ENCODE data around the gene LRRN3. TPM values are rescaled to one million over a fixed set of nuclear protein-coding genes. Genes with fewer than 3 reads are reported as not detected.
A peak's percentile ranks its signal among the peaks of the same experiment; 100 is the strongest.
"Not testable (repeated sequence)": the region's sequence is repeated elsewhere in the genome, so short reads cannot be mapped to it uniquely, and the experiment has no call there.

Gene LRRN3
- total RNA-seq, 3 donors from 2014 or later: 35.7 to 54.0 (median 39.2) TPM

DNA sequence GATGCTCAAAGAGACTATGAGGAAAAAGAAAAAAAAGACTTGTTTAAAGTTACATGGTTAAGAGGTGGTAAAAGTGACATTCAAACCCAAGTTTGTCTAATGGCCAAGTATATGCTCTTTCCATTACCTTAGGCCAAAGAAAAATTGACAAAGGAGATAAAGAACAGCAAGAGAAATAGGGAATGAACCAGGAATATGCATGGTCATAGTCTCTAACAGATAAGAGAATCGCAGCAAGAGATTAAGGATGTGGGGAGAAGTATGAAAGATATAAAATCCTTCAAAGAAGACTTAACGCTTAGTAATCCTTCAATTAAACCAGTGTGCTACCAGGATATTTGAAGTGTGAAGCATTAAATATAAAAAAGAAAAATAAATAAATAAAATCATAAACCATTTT lies 23.2 kb upstream of the LRRN3 start:
- H3K4me1 Mint-ChIP-seq (ENCODE audit: low read depth): peaks cover 8% of the 10 kb centered on the region
- ATAC-seq: no peak
- DNase-seq: no peak
- peaks cover 8% of the 10 kb centered on the region for H3K9me3 Mint-ChIP-seq
- no peaks in the 10 kb centered on the region for H3K27me3 Mint-ChIP-seq (ENCODE audit: low read depth)
- H3K36me3 Mint-ChIP-seq (ENCODE audit: insufficient read depth): peaks cover 3% of the 10 kb centered on the region
- H3K4me3 Mint-ChIP-seq: no peak overlapping the region

DNA sequence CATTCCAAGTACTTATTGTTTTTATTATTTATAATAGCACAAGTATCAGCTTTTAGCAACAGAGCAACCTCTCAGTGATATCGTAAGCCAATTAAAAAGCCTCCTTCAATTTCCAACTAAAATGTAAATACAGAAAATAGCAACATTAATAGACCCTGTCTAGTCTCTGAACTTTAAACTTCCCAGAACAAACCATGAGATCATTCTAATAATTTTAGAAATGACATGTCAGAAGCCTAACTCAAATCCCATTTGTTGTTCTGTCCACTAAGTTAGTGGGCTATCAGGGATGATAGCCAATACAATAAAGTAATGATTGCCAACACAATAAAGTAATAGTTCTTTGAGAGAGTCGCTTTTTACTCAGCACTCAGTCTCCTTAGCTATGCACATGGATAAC lies 22.3 kb upstream of the LRRN3 start:
- peaks cover 4% of the 10 kb centered on the region for H3K9me3 Mint-ChIP-seq

DNA sequence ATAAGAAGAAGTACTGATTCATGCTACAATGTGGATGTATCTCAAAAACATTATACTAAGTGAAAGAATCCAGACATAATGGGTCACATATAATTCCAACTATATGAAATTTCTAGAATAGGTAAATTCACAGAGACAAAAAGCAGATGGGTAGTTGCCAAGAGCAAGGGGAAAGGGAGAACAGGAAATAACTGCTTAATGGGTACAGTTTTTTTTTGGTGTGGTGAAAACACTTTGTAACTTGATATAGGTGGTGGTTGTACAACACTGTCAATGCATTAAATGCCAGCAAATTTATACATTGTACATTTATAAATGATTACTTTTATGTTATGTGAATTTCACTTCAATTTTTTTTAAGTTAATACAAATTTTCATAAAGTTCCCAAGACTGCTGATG lies 19.4 kb upstream of the LRRN3 start:
- no peak for ATAC-seq

More for the DNA sequence above, 22.3 kb upstream of the LRRN3 start:
- Mint-ChIP-seq H3K36me3 (ENCODE audit: insufficient read depth) (peaks cover under 1% of the 10 kb centered on the region), H3K4me1 (ENCODE audit: low read depth) (peaks cover 15% of the 10 kb centered on the region), H3K4me3 (no peak overlapping the region), H3K27me3 (ENCODE audit: low read depth) (no peaks in the 10 kb centered on the region)
- DNase-seq (no peak), ATAC-seq (no peak)

DNA sequence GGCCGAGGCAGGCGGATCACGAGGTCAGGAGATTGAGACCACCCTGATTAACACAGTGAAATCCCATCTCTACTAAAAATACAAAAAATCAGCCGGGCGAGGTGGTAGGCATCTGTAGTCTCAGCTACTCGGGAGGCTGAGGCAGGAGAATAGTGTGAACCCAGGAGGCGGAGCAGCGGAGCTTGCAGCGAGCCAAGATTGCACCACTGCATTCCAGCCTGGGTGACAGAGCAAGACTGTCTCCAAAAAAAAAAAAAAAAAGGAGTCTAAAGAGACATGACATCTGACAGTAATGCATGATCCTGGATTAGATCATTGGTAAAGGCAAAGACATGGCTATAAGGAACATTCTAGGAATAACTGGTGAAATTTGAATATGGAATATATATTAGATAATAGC lies 18.3 kb upstream of the LRRN3 start:
- ATAC-seq; H3K36me3 Mint-ChIP-seq (ENCODE audit: insufficient read depth); H3K27me3 Mint-ChIP-seq (ENCODE audit: low read depth); H3K4me3 Mint-ChIP-seq; DNase-seq; H3K9me3 Mint-ChIP-seq: not testable (repeated sequence)
- peaks cover 50% of the 10 kb centered on the region for H3K4me1 Mint-ChIP-seq (ENCODE audit: low read depth)

More for the DNA sequence above, 19.4 kb upstream of the LRRN3 start:
- no peaks in the 10 kb centered on the region for H3K27me3 Mint-ChIP-seq (ENCODE audit: low read depth)
- H3K36me3 Mint-ChIP-seq (ENCODE audit: insufficient read depth): peaks cover 2% of the 10 kb centered on the region
- no peak for DNase-seq
- no peaks in the 10 kb centered on the region for H3K9me3 Mint-ChIP-seq
- no peak overlapping the region for H3K4me3 Mint-ChIP-seq
- peaks cover 40% of the 10 kb centered on the region for H3K4me1 Mint-ChIP-seq (ENCODE audit: low read depth)

DNA sequence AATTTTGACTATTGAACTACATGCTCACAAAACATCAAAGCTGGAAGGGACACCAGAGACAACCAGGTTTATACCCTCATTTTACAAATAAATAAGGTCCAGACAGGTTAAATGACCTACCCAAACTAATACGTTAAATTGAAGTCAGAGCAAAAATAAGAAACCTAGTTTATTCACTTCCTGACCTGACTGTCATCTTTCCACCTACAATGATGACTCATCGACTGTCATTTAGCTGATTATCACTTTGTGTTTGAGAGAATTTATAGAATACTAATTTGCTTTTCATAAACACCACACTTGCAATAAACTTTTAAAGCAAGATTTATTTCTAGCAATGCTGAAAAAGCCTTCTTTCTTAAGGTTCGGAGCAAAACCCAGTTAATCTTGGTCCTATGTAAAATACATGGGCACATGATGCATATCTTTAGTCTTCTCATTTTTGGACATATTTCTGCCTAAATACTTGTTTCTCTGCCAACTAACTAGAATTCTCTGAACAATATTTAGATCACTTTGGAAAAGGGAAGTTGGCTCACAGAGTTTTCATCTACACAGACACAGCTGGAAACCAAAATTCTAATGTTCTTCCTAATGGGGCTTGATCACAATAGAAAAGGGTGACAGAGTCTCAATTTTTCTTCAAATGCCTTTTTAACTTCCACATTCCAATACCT lies 16.7 kb upstream of the LRRN3 start:
- H3K27me3 Mint-ChIP-seq (ENCODE audit: low read depth): no peaks in the 10 kb centered on the region

DNA sequence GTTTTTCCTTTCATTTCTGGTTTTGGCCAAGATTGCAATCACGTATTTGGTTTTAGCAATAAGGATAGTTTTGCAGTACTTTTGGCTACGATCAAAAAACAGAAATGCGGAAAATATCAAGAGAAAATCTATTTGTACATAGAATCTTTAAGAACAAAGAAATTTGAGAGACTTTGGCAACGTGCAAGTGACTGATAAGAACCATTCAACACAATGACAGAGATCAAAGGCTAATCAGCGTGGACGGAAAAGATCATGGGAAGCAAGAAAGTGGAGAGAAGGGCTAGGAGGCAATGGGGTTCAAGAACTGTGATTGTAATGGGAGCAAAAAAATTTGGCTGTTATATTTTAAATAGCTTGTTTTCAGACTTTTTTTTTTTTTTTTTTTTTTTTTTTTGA lies 16.2 kb upstream of the LRRN3 start:
- no peak for DNase-seq
- Mint-ChIP-seq H3K36me3 (ENCODE audit: insufficient read depth) (peaks cover 2% of the 10 kb centered on the region), H3K4me3 (no peak overlapping the region), H3K4me1 (ENCODE audit: low read depth) (peaks cover 48% of the 10 kb centered on the region), H3K9me3 (no peaks in the 10 kb centered on the region), H3K27me3 (ENCODE audit: low read depth) (no peaks in the 10 kb centered on the region)
- no peak for ATAC-seq

More for the DNA sequence above, 16.7 kb upstream of the LRRN3 start:
- peak; percentile 55 to 60 for ATAC-seq
- Mint-ChIP-seq H3K4me3 (peak overlapping the region; percentile 37), H3K9me3 (no peaks in the 10 kb centered on the region), H3K4me1 (ENCODE audit: low read depth) (peaks cover 48% of the 10 kb centered on the region), H3K36me3 (ENCODE audit: insufficient read depth) (peaks cover 2% of the 10 kb centered on the region)
- DNase-seq: no peak

DNA sequence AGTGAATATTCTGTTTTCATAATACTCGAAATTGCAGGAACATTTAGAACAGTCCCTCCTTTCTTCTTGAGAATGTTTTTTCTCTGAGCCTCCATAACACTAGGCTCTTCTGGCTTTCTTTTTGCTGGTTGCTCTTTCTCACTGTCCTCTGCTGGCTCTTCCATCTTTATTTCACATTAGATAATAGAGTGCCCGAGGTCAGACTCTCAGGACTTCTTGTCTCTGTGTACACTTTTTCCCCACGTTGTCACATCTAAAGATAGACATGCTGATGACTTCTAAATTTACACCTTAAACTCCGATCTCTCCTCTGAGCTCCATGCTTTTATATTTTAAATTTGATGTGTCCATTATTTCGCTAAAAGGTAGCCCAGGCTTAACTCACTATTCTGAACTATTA lies 15.4 kb upstream of the LRRN3 start:
- Mint-ChIP-seq H3K4me3 (no peak overlapping the region), H3K4me1 (ENCODE audit: low read depth) (peaks cover 52% of the 10 kb centered on the region), H3K9me3 (no peaks in the 10 kb centered on the region), H3K36me3 (ENCODE audit: insufficient read depth) (peaks cover 2% of the 10 kb centered on the region), H3K27me3 (ENCODE audit: low read depth) (no peaks in the 10 kb centered on the region)
- ATAC-seq (no peak), DNase-seq (no peak)

DNA sequence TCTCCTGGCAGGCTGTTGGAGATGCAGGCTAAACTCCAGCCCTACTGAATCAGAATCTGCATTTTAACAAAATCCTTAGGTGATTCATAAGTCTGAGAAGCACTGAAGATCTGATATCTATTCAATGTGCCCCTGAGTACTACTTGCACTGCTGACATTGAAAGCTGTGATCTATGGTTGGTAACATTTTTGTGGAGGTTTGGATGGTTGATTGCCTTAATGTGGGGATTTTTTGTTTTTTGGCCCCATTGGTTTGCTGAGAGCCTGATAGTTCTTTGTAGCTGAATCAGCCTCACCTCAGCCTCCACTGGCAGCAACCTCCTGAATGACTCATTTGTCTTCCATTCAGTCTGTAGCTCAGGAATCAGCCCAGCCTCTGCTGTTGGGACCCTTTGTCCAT lies 14.7 kb upstream of the LRRN3 start:
- peak; percentile 76 to 79 for ATAC-seq
- DNase-seq: peak; percentile 22
- peaks cover 2% of the 10 kb centered on the region for H3K36me3 Mint-ChIP-seq (ENCODE audit: insufficient read depth)
- no peaks in the 10 kb centered on the region for H3K9me3 Mint-ChIP-seq
- H3K4me1 Mint-ChIP-seq (ENCODE audit: low read depth): peaks cover 58% of the 10 kb centered on the region
- no peak overlapping the region for H3K4me3 Mint-ChIP-seq
- no peaks in the 10 kb centered on the region for H3K27me3 Mint-ChIP-seq (ENCODE audit: low read depth)

DNA sequence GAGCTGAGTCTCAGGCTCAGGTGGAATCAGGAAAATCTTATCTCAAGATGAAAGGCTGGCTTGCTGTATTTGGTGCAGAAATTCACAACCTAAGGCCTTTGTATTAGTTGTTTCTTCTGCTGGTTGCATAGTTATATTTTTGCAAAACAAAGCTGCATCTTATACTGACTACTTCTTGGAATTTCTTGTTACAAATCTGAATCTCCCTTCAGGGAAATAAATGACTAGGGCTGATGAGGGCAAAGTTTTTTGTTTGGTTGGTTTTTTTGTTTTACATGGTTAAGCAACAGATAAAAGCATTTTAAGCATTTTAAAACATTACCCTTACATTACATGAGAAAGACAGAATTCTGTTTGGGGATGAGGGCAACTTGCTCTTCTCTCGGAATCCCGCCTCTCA lies 13.9 kb upstream of the LRRN3 start:
- ATAC-seq (no peak), DNase-seq (no peak)
- Mint-ChIP-seq H3K9me3 (no peaks in the 10 kb centered on the region), H3K27me3 (ENCODE audit: low read depth) (no peaks in the 10 kb centered on the region), H3K4me3 (no peak overlapping the region), H3K36me3 (ENCODE audit: insufficient read depth) (peaks cover 2% of the 10 kb centered on the region), H3K4me1 (ENCODE audit: low read depth) (peaks cover 60% of the 10 kb centered on the region)

DNA sequence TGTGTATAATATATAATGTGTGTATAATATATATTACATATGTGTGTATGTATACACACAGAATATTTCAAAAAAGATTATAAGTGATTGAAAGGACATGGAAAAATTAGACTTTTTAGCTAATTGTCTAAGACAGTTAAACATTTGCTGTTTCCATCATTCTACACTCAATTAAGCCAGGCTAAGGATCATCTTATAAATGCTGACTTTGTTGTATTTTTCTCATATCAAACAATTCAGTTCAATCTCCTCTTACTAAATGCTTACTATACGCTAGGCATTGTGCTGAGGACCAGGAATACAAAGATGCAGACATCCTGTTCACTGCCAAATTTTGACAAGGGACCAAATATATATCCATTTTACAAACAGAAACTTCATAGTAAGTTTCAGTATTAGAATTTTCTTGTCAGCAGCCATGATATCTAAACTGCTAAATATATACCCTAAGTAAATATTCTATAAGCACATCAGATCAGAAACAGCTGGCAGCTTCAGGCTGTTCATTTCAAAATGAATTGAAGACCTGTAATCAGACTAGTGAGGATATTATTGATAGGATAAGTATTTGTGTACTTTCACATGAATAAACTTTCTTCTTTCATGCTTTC lies 10.3 kb upstream of the LRRN3 start:
- Mint-ChIP-seq H3K4me1 (ENCODE audit: low read depth) (peaks cover 72% of the 10 kb centered on the region), H3K27me3 (ENCODE audit: low read depth) (no peaks in the 10 kb centered on the region), H3K36me3 (ENCODE audit: insufficient read depth) (no peaks in the 10 kb centered on the region), H3K4me3 (no peak overlapping the region), H3K9me3 (no peaks in the 10 kb centered on the region)
- DNase-seq (no peak), ATAC-seq (no peak)

DNA sequence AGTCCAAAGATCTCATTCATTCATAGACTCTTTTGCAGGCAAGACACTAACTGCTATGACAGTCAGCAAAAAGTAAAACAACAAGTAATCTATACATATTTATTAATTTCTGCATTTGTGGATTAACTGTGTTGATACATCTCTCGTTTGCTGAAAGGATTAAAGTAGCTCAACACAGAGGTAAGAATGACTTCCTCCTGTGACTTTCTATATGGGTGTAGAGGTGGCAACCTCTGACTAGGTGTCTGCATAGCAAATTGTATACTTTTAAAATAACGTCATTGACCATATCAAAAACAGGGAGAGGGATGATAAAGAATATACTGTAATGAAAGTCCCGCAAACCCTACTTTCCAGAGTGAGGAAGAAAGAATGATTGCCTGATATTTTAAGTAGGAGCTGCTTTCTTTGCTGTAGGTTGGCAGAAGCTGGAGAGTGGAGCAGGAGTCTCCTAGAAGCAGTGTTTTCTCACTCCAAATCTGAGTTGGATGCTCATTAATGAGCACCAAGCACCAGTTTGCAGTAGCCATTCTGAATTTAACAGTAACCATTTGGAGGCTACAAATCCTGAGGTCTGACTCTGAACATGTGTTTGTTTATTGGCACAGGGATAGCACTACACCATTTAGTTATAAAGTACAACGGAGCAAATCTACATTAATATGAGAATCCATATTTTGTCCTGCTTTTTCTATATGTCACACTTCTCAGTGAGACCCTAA lies 9.2 kb upstream of the LRRN3 start:
- H3K4me3 Mint-ChIP-seq: peak overlapping the region; percentile 36
- no peaks in the 10 kb centered on the region for H3K36me3 Mint-ChIP-seq (ENCODE audit: insufficient read depth)
- no peaks in the 10 kb centered on the region for H3K27me3 Mint-ChIP-seq (ENCODE audit: low read depth)
- peaks cover 71% of the 10 kb centered on the region for H3K4me1 Mint-ChIP-seq (ENCODE audit: low read depth)
- no peaks in the 10 kb centered on the region for H3K9me3 Mint-ChIP-seq
- ATAC-seq: peak; percentile 26 to 55
- no peak for DNase-seq

DNA sequence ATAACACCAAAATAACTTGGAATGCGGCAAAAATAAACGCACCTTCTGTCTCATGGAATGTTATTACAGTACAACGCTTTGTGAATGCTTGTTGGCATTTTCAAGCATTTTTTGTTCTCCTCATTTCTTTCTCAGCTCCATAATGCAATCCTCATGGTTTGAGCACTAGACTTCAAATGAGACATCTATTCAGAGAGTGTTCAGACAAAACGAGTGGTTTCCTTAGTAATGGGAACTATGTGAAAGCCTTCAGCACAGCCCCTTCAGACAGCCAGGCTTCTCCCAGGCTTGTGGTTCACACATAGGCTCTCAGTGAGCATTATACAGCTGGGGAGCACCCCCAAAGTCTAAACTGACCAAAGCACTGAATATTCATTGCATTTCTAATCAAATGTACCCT lies 8.6 kb upstream of the LRRN3 start:
- DNase-seq (no peak), ATAC-seq (no peak)
- H3K9me3 Mint-ChIP-seq: no peaks in the 10 kb centered on the region
- H3K4me3 Mint-ChIP-seq: peak overlapping the region; percentile 17
- no peaks in the 10 kb centered on the region for H3K27me3 Mint-ChIP-seq (ENCODE audit: low read depth)
- no peaks in the 10 kb centered on the region for H3K36me3 Mint-ChIP-seq (ENCODE audit: insufficient read depth)
- H3K4me1 Mint-ChIP-seq (ENCODE audit: low read depth): peaks cover 69% of the 10 kb centered on the region

DNA sequence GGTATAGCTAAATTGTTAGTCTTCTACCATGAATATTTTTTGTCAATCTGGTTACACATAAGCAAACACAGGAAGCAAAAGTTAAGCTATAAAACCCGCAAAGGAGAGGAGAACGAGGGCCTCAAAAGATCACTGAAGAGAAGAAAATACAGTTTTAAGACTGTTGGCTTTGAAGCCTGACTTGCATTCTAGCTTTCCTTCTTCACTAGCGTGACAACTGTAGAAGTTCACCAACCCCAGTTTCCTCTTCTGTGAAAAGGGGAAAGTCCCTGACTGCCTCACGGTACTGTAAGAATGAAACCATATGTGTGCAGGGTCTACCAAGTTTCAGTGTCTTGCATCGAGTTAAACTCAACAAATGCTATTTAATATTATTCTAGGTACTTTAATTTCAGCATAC lies 7.5 kb upstream of the LRRN3 start:
- peak; percentile 78 to 79 for ATAC-seq
- peak overlapping the region; percentile 57 for H3K4me3 Mint-ChIP-seq
- H3K27me3 Mint-ChIP-seq (ENCODE audit: low read depth): no peaks in the 10 kb centered on the region
- no peaks in the 10 kb centered on the region for H3K36me3 Mint-ChIP-seq (ENCODE audit: insufficient read depth)
- no peaks in the 10 kb centered on the region for H3K9me3 Mint-ChIP-seq
- peaks cover 75% of the 10 kb centered on the region for H3K4me1 Mint-ChIP-seq (ENCODE audit: low read depth)
- DNase-seq: peak; percentile 25

DNA sequence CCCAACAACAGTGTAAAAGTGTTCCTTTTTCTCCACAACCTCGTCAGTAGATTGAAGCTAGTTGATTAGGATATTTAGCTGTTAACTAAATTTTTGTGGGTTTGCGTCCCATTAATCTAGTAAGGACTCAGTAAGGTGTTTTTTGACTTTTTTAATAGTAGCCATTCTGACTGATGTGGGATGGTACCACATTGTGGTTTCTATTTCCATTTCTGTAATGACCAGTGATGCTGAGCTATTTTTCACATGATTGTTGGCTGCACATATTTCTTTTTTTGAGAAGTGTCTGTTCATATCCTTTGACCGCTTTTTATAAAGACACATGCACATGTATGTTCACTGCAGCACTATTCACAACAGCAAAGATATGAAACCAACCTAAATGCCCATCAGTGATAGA lies 5.6 kb upstream of the LRRN3 start:
- Mint-ChIP-seq H3K4me1 (ENCODE audit: low read depth) (peaks cover 84% of the 10 kb centered on the region), H3K27me3 (ENCODE audit: low read depth) (no peaks in the 10 kb centered on the region), H3K36me3 (ENCODE audit: insufficient read depth) (no peaks in the 10 kb centered on the region), H3K9me3 (no peaks in the 10 kb centered on the region), H3K4me3 (no peak overlapping the region)
- ATAC-seq (no peak), DNase-seq (no peak)

DNA sequence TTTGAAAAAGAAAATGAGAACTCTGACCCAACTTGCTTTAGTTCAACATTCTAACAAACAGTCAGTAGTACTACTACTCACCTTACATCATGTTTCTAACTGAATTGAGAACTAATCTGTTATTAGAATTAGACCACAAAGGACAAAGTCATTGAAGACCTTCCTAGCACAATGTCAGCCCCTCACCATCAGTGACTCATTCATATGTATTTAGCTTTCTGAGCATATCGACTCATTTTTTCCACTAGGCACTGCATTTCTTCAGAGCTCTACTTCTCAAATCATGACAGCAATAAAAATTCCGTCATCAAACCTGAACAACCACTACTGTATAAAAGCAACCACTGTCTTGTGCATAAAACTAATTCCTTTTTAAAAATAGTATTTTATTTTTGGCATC lies 4.4 kb upstream of the LRRN3 start:
- Mint-ChIP-seq H3K4me1 (ENCODE audit: low read depth) (peaks cover 79% of the 10 kb centered on the region), H3K27me3 (ENCODE audit: low read depth) (no peaks in the 10 kb centered on the region), H3K4me3 (no peak overlapping the region), H3K36me3 (ENCODE audit: insufficient read depth) (no peaks in the 10 kb centered on the region), H3K9me3 (no peaks in the 10 kb centered on the region)
- DNase-seq (no peak), ATAC-seq (peak; percentile 38 to 45)
